K562 (cell line): ENCODE results near the gene ZNF488. TPM values are rescaled to one million over a fixed set of nuclear protein-coding genes. Genes with fewer than 3 reads are reported as not detected.

Source experiments
- ATAC-seq: fragments of 200-7000 bp; cut with Tn5 transposase; 3 replicates; pipeline ENCODE4 v1.9.1; 2020; ENCODE audit warnings: moderate library complexity
- BruUV-seq: library from RNA; stranded (reverse); fragments of 400-500 nt; replicated peaks from 2 replicates; lab custom pipeline; 2021; lab: Mats Ljungman, UMichigan
- CTCF ChIA-PET: fragments of 300-600 bp; formaldehyde crosslinking; extraction: SDS; loops from one replicate; lab custom pipeline; 2021; ENCODE audit warnings: low intra/inter-chr PET ratio; lab: Yijun Ruan, JAX
- POLR2A ChIA-PET: fragments of 300-600, 350-650 bp; sonication (Branson Sonifier 250); formaldehyde crosslinking; extraction: SDS; loops from one replicate; lab custom pipeline; 2021; ENCODE audit warnings: antibody characterized with exemption, inconsistent platforms; lab: Yijun Ruan, JAX
- DNase-seq, 4 experiments: peaks; one replicate each; pipeline versions ENCODE4 v3.0.0 to v3.0.0-alpha.2; 2011 to 2018; ENCODE audit warnings: low spot score in 3 of 4, mixed read lengths in 3 of 4; ENCODE audit errors: extremely low read depth in 1 of 4
- FAIRE-seq: peaks from 2 replicates; lab custom pipeline; 2011; peaks lifted over from hg19 to GRCh38; lab: Jason Lieb, UNC
- H2AFZ ChIP-seq: 2 replicates; pipeline ENCODE4 v1.6.0; 2011; ENCODE audit warnings: low read depth, low read length, control low read depth, inconsistent platforms
- H3K27ac ChIP-seq: fragments of 200-600 bp; 3 replicates; pipeline ENCODE4 v1.8.0; 2011; ENCODE audit warnings: low read depth, mild to moderate bottlenecking, control low read depth, inconsistent platforms, low read length, moderate library complexity, mixed read lengths; ENCODE audit errors: extremely low read depth
- H3K27me3 ChIP-seq, 2 experiments: fragments of 300-600 bp in 1 of 2; 2 replicates in 1 of 2; 3 replicates in 1 of 2; pipeline versions ENCODE4 v1.6.0 to v1.8.0; 2011; ENCODE audit warnings: inconsistent platforms in 2 of 2, low read length in 2 of 2, mild to moderate bottlenecking in 1 of 2, mixed read lengths in 1 of 2, moderate library complexity in 1 of 2; ENCODE audit not compliant: control insufficient read depth in 2 of 2, insufficient read depth in 2 of 2
- H3K36me3 ChIP-seq: fragments of 300-600 bp; 3 replicates; pipeline ENCODE4 v1.8.0; 2011; ENCODE audit warnings: mild to moderate bottlenecking, low read length, inconsistent platforms; ENCODE audit not compliant: control insufficient read depth, insufficient read depth
- H3K4me1 ChIP-seq, 2 experiments: fragments of 200-600 bp in 1 of 2; replicated peaks in 1 of 2; 2 replicates in 1 of 2; 3 replicates in 1 of 2; pipeline versions ENCODE4 v1.5.1 to v1.8.0; 2011; ENCODE audit warnings: inconsistent platforms in 2 of 2, low read length in 2 of 2, mild to moderate bottlenecking in 1 of 2, mixed read lengths in 1 of 2, moderate library complexity in 1 of 2; ENCODE audit not compliant: control insufficient read depth in 2 of 2, insufficient read depth in 2 of 2
- H3K4me2 ChIP-seq: 2 replicates; pipeline ENCODE4 v1.6.1; 2011; ENCODE audit warnings: low read length, control low read depth, inconsistent platforms, mixed read lengths; ENCODE audit not compliant: insufficient read depth
- H3K4me3 ChIP-seq: fragments of 200-600 bp; sonication (generic), shearing (Covaris generic); 2 replicates; pipeline ENCODE4 v1.5.1; 2016; ENCODE audit warnings: control low read depth, inconsistent platforms
- H3K79me2 ChIP-seq: fragments of 200-600 bp; 3 replicates; pipeline ENCODE4 v1.8.0; 2011; ENCODE audit warnings: low read length, inconsistent platforms; ENCODE audit not compliant: control insufficient read depth, insufficient read depth
- H3K9ac ChIP-seq, 2 experiments: 2 replicates each; pipeline versions ENCODE4 v1.6.0 to v1.6.1; 2011; ENCODE audit warnings: low read depth in 2 of 2, low read length in 2 of 2, control low read depth in 1 of 2, inconsistent platforms in 1 of 2, mild to moderate bottlenecking in 1 of 2, mixed read lengths in 1 of 2; ENCODE audit not compliant: insufficient read depth in 1 of 2
- H3K9me1 ChIP-seq: one replicate; pipeline ENCODE4 v1.6.0; 2011; ENCODE audit warnings: inconsistent platforms, mild to moderate bottlenecking, low read length, moderate library complexity; ENCODE audit not compliant: control insufficient read depth, insufficient read depth
- H3K9me3 ChIP-seq: replicated peaks from 2 replicates; pipeline ENCODE4 v1.5.1; 2011; ENCODE audit warnings: low read depth, low read length, inconsistent platforms; ENCODE audit not compliant: control insufficient read depth, insufficient read depth
- H4K20me1 ChIP-seq: replicated peaks from 2 replicates; pipeline ENCODE4 v1.6.1; 2011; ENCODE audit warnings: low read length, inconsistent platforms, mixed read lengths; ENCODE audit not compliant: control insufficient read depth, insufficient read depth
- BACH1 ChIP-seq: fragments of 200-800 bp; sonication (Bioruptor generic); IDR thresholded peaks from 2 replicates; pipeline ENCODE4 v1.6.1; 2016; ENCODE audit warnings: missing genetic modification characterization, missing compliant biosample characterization
- BRF1 ChIP-seq: IDR thresholded peaks from 3 replicates; pipeline ENCODE4 v1.6.1; 2011; ENCODE audit warnings: borderline replicate concordance, mild to moderate bottlenecking; ENCODE audit not compliant: insufficient read length; ENCODE audit errors: extremely low read depth
- DEAF1 ChIP-seq: fragments of 450-650 bp; formaldehyde crosslinking; IDR thresholded peaks from 2 replicates; pipeline ENCODE4 v1.4.0; 2020; ENCODE audit warnings: mild to moderate bottlenecking, moderate library complexity
- DIDO1 ChIP-seq: fragments of 450-650 bp; IDR thresholded peaks from 2 replicates; pipeline ENCODE4 v1.6.1; 2016; ENCODE audit warnings: low read depth, missing biosample characterization, missing genetic modification characterization
- RERE ChIP-seq: sonication (generic); formaldehyde crosslinking; IDR thresholded peaks from 2 replicates; pipeline ENCODE4 v1.8.0; 2023; ENCODE audit warnings: missing genetic modification reagents, mild to moderate bottlenecking, borderline replicate concordance
- TAF1 ChIP-seq: IDR thresholded peaks from 2 replicates; pipeline ENCODE4 v1.6.1; 2011; ENCODE audit warnings: mild to moderate bottlenecking, low read length, moderate library complexity; ENCODE audit not compliant: insufficient read depth, control insufficient read depth, severe bottlenecking; ENCODE audit errors: extremely low read depth
- TBP ChIP-seq: optimal IDR thresholded peaks from 2 replicates; pipeline ENCODE3; 2011; ENCODE audit warnings: low read depth, low read length, improper control_type of control experiment
- YY1 ChIP-seq, 3 experiments: IDR thresholded peaks; 2 replicates each; pipeline ENCODE4 v1.6.1; 2011; ENCODE audit warnings: low read length in 2 of 3, mild to moderate bottlenecking in 2 of 3, moderate library complexity in 2 of 3, borderline replicate concordance in 1 of 3, control low read depth in 1 of 3, low read depth in 1 of 3; ENCODE audit not compliant: insufficient read depth in 3 of 3, insufficient replicate concordance in 2 of 3, control insufficient read depth in 1 of 3, insufficient read length in 1 of 3; ENCODE audit errors: extremely low read depth in 1 of 3
- ZBTB9 ChIP-seq: fragments of 450-650 bp; formaldehyde crosslinking; IDR thresholded peaks from 2 replicates; pipeline ENCODE4 v1.4.0; 2020; ENCODE audit warnings: mild to moderate bottlenecking, moderate library complexity
- ZC3H4 ChIP-seq: sonication (generic); formaldehyde crosslinking; IDR thresholded peaks from 2 replicates; pipeline ENCODE4 v1.9.0; 2021; ENCODE audit warnings: missing genetic modification reagents, borderline replicate concordance
- ZNF707 ChIP-seq: fragments of 250-450 bp; sonication (Bioruptor Pico); conservative IDR thresholded peaks from 2 replicates; pipeline ENCODE4 v1.8.0; 2022; ENCODE audit warnings: inconsistent platforms, mild to moderate bottlenecking, moderate library complexity
- WGBS: fragments of 100-300 bp; shearing (Covaris generic); methylation state at CpG from one replicate; pipeline ENCODE4 v1.1.6; 2016; ENCODE audit warnings: low coverage, mixed read lengths; ENCODE audit not compliant: insufficient coverage; ENCODE audit errors: missing lambda C conversion rate; 5-methylcytosine and 5-hydroxymethylcytosine counted together
- in situ Hi-C: fragments of 300-500 bp; cut with MboI; formaldehyde crosslinking; loops from 4 replicates; pipeline ENCODE4 v1.15.0; 2018; ENCODE audit warnings: inconsistent platforms, mixed read lengths
- intact Hi-C: fragments of 100-400 bp; cut with micrococcal nuclease; formaldehyde crosslinking; loops from 2 replicates; pipeline ENCODE4 v1.14.2; 2022
- polyA plus RNA-seq, 8 experiments: library from polyadenylated mRNA; depleted of rRNA in 4 of 8; stranded (reverse) in 5 of 8; unstranded in 3 of 8; fragments of >200 nt; fragmentation: Nextera tagmentation in 2 of 8; fragmentation: Illumina TruSeq in 1 of 8; extraction: Ambion mirVana in 2 of 8; extraction: Trizol in 1 of 8; gene quantifications; 2 replicates each; pipeline versions ENCODE4 v1.2.1 to v1.2.3, GENCODE V29; 2011 to 2014; ENCODE audit warnings: inconsistent platforms in 1 of 8, missing spikeins in 1 of 8
- total RNA-seq, 7 experiments: library from RNA; depleted of rRNA in 6 of 7; stranded (reverse); fragments of >200 nt in 6 of 7; fragmentation: Illumina TruSeq in 2 of 7; extraction: Trizol in 2 of 7; gene quantifications; 2 replicates each; pipeline versions ENCODE4 v1.2.1 to v1.2.3, GENCODE V29; 2011 to 2021; ENCODE audit warnings: low replicate concordance in 1 of 7

The ZNF488 gene
- total and polyA plus RNA-seq, 9 of the 15 experiments (the other 6 are each of a cell fraction or from before 2014, with no cell fraction given), result 0.03 to 0.09 (median 0.05) TPM; not detected in 3

GRCh38 chr10:47320812-47321211 is 63.3 kb downstream of the ZNF488 start (continued):
- TF ChIP-seq YY1 (IDR thresholded peaks at IDR 0.05; ENCODE audit: borderline replicate concordance in 1 of 3, control insufficient read depth in 1 of 3, extremely low read depth in 1 of 3, insufficient read depth in 3 of 3, insufficient read length in 1 of 3, insufficient replicate concordance in 2 of 3, low read depth in 1 of 3, low read length in 2 of 3), result no peak

GRCh38 chr10:47319784-47320183 is 64.3 kb downstream of the ZNF488 start:
- ChIA-PET CTCF (no interaction called here), POLR2A (interaction anchor here (0.8 kb wide), 1 partner anchor 272 kb away, joined by 3 read pairs; no protein-coding TSS in a partner anchor)
- Histone ChIP-seq H3K36me3 (no peaks in the 10 kb centered on the region), H3K27ac (no peak overlapping the region), H3K9me3 (no peaks in the 10 kb centered on the region), H3K27me3 (no peaks in the 10 kb centered on the region), H3K9ac (no peak overlapping the region), H3K4me3 (no peak overlapping the region), H4K20me1 (no peaks in the 10 kb centered on the region), H2AFZ (no peak overlapping the region), H3K4me2 (no peak overlapping the region), H3K9me1 (no peaks in the 10 kb centered on the region), H3K4me1 (peaks cover 20 to 25% of the 10 kb centered on the region in 2 experiments), H3K79me2 (no peaks in the 10 kb centered on the region)
- WGBS, result 40% methylated on average over 8 of the region's 8 CpGs
- BruUV-seq, result no TSS peak
- DNase-seq (no peak), ATAC-seq (no peak), FAIRE-seq (no peak)
- intact Hi-C loops, result no loop called here
- in situ Hi-C loops, result loop anchor here (10.0 kb wide), 1 partner anchor 285 kb away; no protein-coding TSS in a partner anchor
- TF ChIP-seq ZNF707 (CRISPR knock-in tag) (no peak), DEAF1 (CRISPR knock-in tag) (no peak), ZC3H4 (no peak), RERE (CRISPR knock-in tag) (no peak), BACH1 (tag) (no peak), BRF1 (no peak), ZBTB9 (CRISPR knock-in tag) (no peak), DIDO1 (tag) (no peak), TAF1 (no peak), TBP (no peak)
